Fibroblast of lung (primary cell): ENCODE data around the gene SELENOH. TPM values are rescaled to one million over a fixed set of nuclear protein-coding genes. Genes with fewer than 3 reads are reported as not detected.
A peak's percentile ranks its signal among the peaks of the same experiment; 100 is the strongest.

Experiments
- DNase-seq, 2 donors: peaks; one replicate each; pipeline versions ENCODE4 v3.0.0 to v3.0.0-alpha.2; 2010; ENCODE audit warnings: low read depth in 2 of 2
- H2AFZ ChIP-seq: 2 replicates; pipeline ENCODE4 v1.5.1; 2012; ENCODE audit warnings: low read length, control low read depth, inconsistent platforms
- H3K27ac ChIP-seq: 2 replicates; pipeline ENCODE4 v1.5.1; 2011; ENCODE audit warnings: low read length, control low read depth; ENCODE audit not compliant: insufficient read depth
- H3K27me3 ChIP-seq: 2 replicates; pipeline ENCODE4 v1.5.1; 2011; ENCODE audit warnings: mild to moderate bottlenecking, low read length; ENCODE audit not compliant: control insufficient read depth, insufficient read depth
- H3K36me3 ChIP-seq: 2 replicates; pipeline ENCODE4 v1.5.1; 2011; ENCODE audit warnings: low read length; ENCODE audit not compliant: control insufficient read depth, insufficient read depth
- H3K4me1 ChIP-seq: 2 replicates; pipeline ENCODE4 v1.5.1; 2011; ENCODE audit warnings: low read length; ENCODE audit not compliant: control insufficient read depth, insufficient read depth; ENCODE audit errors: extremely low read depth
- H3K4me2 ChIP-seq: 2 replicates; pipeline ENCODE4 v1.5.1; 2011; ENCODE audit warnings: low read length, control low read depth; ENCODE audit not compliant: insufficient read depth; ENCODE audit errors: extremely low read depth
- H3K4me3 ChIP-seq, 4 experiments: fragments of 200-600 bp in 1 of 4; sonication (generic) in 1 of 4; replicated peaks in 1 of 4; 2 replicates each; pipeline ENCODE4 v1.5.1; 2011 to 2016; ENCODE audit warnings: low read length in 4 of 4, low read depth in 3 of 4, mild to moderate bottlenecking in 3 of 4, control low read depth in 2 of 4, inconsistent platforms in 1 of 4, mixed read lengths in 1 of 4; ENCODE audit not compliant: insufficient read depth in 1 of 4; ENCODE audit errors: control extremely low read depth in 1 of 4
- H3K79me2 ChIP-seq: 2 replicates; pipeline ENCODE4 v1.5.1; 2012; ENCODE audit warnings: mild to moderate bottlenecking, low read length, inconsistent platforms; ENCODE audit not compliant: control insufficient read depth, insufficient read depth
- H3K9ac ChIP-seq: 2 replicates; pipeline ENCODE4 v1.5.1; 2011; ENCODE audit warnings: mild to moderate bottlenecking, low read length, control low read depth; ENCODE audit not compliant: insufficient read depth
- H3K9me3 ChIP-seq: 2 replicates; pipeline ENCODE4 v1.5.1; 2012; ENCODE audit warnings: low read depth, low read length; ENCODE audit not compliant: control insufficient read depth, insufficient read depth
- H4K20me1 ChIP-seq: 2 replicates; pipeline ENCODE4 v1.5.1; 2011; ENCODE audit warnings: low read length; ENCODE audit not compliant: control insufficient read depth, insufficient read depth; ENCODE audit errors: extremely low read depth
- EZH2 ChIP-seq: IDR thresholded peaks from 2 replicates; pipeline ENCODE4 v1.5.1; 2012; ENCODE audit warnings: low read length, control low read depth, mild to moderate bottlenecking; ENCODE audit errors: missing control alignments
- polyA plus RNA-seq, 2 donors: library from polyadenylated mRNA; depleted of rRNA in 1 of 2; stranded (reverse) in 1 of 2; unstranded in 1 of 2; fragments of >200 nt; gene quantifications; 2 replicates each; pipeline ENCODE4 v1.2.1, GENCODE V29; 2011 to 2012; ENCODE audit warnings: missing spikeins in 1 of 2
- total RNA-seq: library from RNA; depleted of rRNA; stranded (reverse); fragments of >200 nt; gene quantifications from 2 replicates; pipeline ENCODE4 v1.2.1, GENCODE V29; 2014
- TF ChIP-seq, protein P1 (sequence below), 2 donors: IDR thresholded peaks in 1 of 2; conservative IDR thresholded peaks in 1 of 2; 1 replicate in 1 of 2; 2 replicates in 1 of 2; pipeline ENCODE4 v1.5.1; 2011 to 2012; ENCODE audit warnings: low read length in 2 of 2, control low read depth in 1 of 2, inconsistent platforms in 1 of 2, low read depth in 1 of 2, mild to moderate bottlenecking in 1 of 2

Gene SELENOH
- total and polyA plus RNA-seq, 2 donors (not counting 1 experiment from before 2014, with no cell fraction given), result 73.3 to 99.1 TPM

DNA sequence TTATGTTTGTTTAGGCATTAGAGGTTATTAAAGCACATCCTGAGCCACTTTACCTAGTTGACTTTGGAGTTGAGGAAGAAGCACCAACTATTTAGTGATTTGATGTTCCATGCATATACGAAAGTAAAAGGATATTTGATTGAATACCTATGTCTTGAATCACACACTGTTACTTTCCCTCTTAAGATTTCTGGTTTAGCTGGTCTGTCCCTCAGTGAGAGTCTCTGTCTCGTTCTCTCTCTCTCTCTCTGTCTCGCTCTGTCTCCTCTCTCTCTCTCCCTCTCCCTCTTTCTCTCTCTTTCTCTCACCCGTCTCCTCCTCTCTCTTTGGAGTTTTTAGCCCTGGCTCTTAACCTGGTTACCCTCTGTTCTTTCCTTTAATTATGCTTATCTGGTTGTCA is 31.3 kb downstream of the SELENOH start:
- TF ChIP-seq, protein P1, sequence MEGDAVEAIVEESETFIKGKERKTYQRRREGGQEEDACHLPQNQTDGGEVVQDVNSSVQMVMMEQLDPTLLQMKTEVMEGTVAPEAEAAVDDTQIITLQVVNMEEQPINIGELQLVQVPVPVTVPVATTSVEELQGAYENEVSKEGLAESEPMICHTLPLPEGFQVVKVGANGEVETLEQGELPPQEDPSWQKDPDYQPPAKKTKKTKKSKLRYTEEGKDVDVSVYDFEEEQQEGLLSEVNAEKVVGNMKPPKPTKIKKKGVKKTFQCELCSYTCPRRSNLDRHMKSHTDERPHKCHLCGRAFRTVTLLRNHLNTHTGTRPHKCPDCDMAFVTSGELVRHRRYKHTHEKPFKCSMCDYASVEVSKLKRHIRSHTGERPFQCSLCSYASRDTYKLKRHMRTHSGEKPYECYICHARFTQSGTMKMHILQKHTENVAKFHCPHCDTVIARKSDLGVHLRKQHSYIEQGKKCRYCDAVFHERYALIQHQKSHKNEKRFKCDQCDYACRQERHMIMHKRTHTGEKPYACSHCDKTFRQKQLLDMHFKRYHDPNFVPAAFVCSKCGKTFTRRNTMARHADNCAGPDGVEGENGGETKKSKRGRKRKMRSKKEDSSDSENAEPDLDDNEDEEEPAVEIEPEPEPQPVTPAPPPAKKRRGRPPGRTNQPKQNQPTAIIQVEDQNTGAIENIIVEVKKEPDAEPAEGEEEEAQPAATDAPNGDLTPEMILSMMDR (conservative IDR thresholded peaks at IDR 0.05 in 1 of 2, IDR thresholded peaks at IDR 0.05 in 1 of 2; ENCODE audit: low read depth in 1 of 2, low read length in 2 of 2), result no peak
- no peak for TF ChIP-seq EZH2
- Histone ChIP-seq H3K27ac (no peak overlapping the region), H3K9ac (no peak overlapping the region), H3K36me3 (no peaks in the 10 kb centered on the region), H3K27me3 (no peaks in the 10 kb centered on the region), H3K4me2 (no peak overlapping the region), H3K79me2 (peaks cover 93% of the 10 kb centered on the region), H3K9me3 (no peaks in the 10 kb centered on the region), H3K4me3 (no peak overlapping the region), H4K20me1 (no peaks in the 10 kb centered on the region), H3K4me1 (peaks cover 19% of the 10 kb centered on the region), H2AFZ (no peak overlapping the region)
- peak in 1 of 2 donors; percentile 64 for DNase-seq

DNA sequence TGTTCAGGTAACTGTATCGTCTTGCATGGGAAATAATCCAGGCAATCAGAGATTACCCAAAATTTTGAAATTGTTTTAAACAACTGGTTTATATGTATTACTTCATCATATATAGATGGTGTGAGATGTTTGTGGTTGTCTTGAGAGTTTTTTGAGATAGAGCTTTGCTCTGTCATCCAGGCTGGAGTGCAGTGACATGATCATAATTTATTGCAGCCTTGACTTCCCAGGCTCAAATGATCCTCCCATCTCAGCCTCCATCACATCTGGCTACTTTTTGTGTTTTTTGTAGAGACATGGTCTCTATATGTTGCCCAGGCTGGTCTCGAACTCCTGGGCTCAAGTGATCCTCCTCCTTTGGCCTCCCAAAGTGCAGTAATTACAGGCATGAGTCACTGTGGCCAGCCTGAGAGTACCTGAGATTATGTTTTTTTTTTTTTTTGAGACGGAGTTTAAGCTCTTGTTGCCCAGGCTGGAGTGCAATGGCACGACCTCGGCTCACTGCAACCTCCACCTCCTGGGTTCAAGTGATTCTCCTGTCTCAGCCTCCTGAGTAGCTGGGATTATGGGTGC is 31.8 kb downstream of the SELENOH start:
- no peak overlapping the region for H3K4me2 ChIP-seq
- no peaks in the 10 kb centered on the region for H3K36me3 ChIP-seq
- H3K9ac ChIP-seq, result no peak overlapping the region
- no peaks in the 10 kb centered on the region for H3K27me3 ChIP-seq
- no peaks in the 10 kb centered on the region for H3K9me3 ChIP-seq
- TF ChIP-seq, protein P1 (conservative IDR thresholded peaks at IDR 0.05 in 1 of 2, IDR thresholded peaks at IDR 0.05 in 1 of 2; ENCODE audit: low read depth in 1 of 2, low read length in 2 of 2), result no peak
- TF ChIP-seq EZH2, result no peak
- DNase-seq, result no peak
- no peaks in the 10 kb centered on the region for H4K20me1 ChIP-seq
- no peak overlapping the region for H2AFZ ChIP-seq
- H3K4me1 ChIP-seq, result peaks cover 25% of the 10 kb centered on the region
- no peak overlapping the region for H3K27ac ChIP-seq
- H3K79me2 ChIP-seq, result peaks cover 93% of the 10 kb centered on the region
- H3K4me3 ChIP-seq, result no peak overlapping the region

DNA sequence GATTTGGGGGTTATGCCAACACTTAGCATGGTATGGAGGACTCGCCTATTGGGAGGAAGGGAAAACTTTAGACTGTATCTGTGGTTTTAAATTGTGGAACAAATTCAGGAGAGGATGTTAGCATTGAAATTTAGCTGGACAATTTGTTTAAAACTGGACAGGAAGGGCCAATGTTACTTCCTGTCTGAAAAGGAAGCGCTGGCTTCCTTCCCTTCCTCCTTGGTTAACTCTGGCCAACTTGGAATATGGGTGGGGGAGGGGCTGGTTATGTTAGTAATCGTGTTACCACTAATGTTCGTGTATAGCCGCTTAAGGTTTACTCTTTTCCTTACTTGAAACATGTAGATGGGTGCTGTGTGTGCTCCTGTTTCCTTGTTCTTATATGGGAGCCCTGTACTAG is 34.2 kb downstream of the SELENOH start:
- no peaks in the 10 kb centered on the region for H3K27me3 ChIP-seq
- peaks cover 92% of the 10 kb centered on the region for H3K79me2 ChIP-seq
- peak overlapping the region; percentile 42 for H3K4me2 ChIP-seq
- H3K27ac ChIP-seq, result peak overlapping the region; percentile 63
- no peaks in the 10 kb centered on the region for H4K20me1 ChIP-seq
- H3K4me1 ChIP-seq, result peaks cover 29% of the 10 kb centered on the region
- no peak overlapping the region for H2AFZ ChIP-seq
- H3K36me3 ChIP-seq, result no peaks in the 10 kb centered on the region
- H3K9me3 ChIP-seq, result no peaks in the 10 kb centered on the region
- no peak for DNase-seq
- no peak for TF ChIP-seq EZH2
- TF ChIP-seq, protein P1 (conservative IDR thresholded peaks at IDR 0.05 in 1 of 2, IDR thresholded peaks at IDR 0.05 in 1 of 2; ENCODE audit: low read depth in 1 of 2, low read length in 2 of 2), result no peak
- no peak overlapping the region for H3K9ac ChIP-seq
- peak overlapping the region in 2 of 4 experiments; percentile 22 to 42 for H3K4me3 ChIP-seq
